ENCODE data around the gene NCOA1. TPM values are rescaled to one million over a fixed set of nuclear protein-coding genes. Genes with fewer than 3 reads are reported as not detected.

NCOA1 gene
- polyA plus RNA-seq, 1 donor, result 63.0 TPM

DNA sequence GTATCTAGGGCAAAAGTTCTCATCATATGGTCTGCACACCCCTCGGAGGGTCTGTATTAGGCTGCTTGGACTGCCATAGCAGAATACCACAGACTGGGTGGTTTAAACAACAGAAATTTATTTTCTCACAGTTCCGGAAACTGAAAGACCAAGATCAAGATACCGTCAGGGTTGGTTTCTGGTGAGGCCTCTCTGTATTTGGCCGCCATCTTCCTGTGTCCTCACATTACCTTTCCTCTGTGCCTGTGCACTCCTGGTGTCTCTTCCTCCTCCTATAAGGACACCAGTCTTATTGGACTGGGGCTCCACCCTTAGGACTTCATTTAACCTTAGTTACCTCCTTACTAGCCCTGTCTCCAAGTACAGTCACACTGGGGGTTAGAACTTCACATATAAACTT is 132.5 kb downstream of the NCOA1 start:
- DNase-seq, result no peak
- H3K4me3 ChIP-seq (ENCODE audit: low read length), result no peak overlapping the region
- no peaks in the 10 kb centered on the region for H3K9me3 ChIP-seq (ENCODE audit: control insufficient read depth, low read depth, low read length)
- H3K27me3 ChIP-seq (ENCODE audit: control insufficient read depth, insufficient read depth, low read length), result no peaks in the 10 kb centered on the region
- H3K27ac ChIP-seq (ENCODE audit: low read length), result no peak overlapping the region
- no peaks in the 10 kb centered on the region for H3K36me3 ChIP-seq (ENCODE audit: control insufficient read depth, insufficient read depth, low read length)
- no peaks in the 10 kb centered on the region for H3K4me1 ChIP-seq (ENCODE audit: control insufficient read depth, insufficient read depth, low read length)
- WGBS (ENCODE audit: insufficient coverage, low lambda C conversion rate), result no CpG with 5 or more reads among the region's 4 CpGs

DNA sequence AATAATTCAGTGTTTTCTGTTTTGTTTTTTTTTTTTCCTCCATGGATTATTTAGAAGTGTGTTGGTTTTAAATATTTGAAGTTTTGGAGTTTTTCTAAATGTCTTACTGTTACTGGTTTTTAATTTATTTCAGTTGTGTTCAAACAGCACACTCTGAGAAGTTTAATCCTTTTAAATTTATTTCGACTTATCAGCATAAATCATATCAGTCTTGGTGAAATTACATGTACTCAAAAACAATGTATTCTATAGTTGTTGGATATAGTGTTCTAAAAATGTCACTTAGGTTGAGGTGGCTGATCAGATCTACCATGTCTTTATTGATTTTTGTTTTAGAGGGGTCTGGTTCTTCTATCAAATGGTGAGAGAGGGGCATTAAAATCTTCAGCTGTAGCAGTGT is 134.7 kb downstream of the NCOA1 start:
- Histone ChIP-seq H3K27ac (ENCODE audit: low read length) (no peak overlapping the region), H3K9me3 (ENCODE audit: control insufficient read depth, low read depth, low read length) (no peaks in the 10 kb centered on the region), H3K36me3 (ENCODE audit: control insufficient read depth, insufficient read depth, low read length) (no peaks in the 10 kb centered on the region), H3K27me3 (ENCODE audit: control insufficient read depth, insufficient read depth, low read length) (no peaks in the 10 kb centered on the region), H3K4me1 (ENCODE audit: control insufficient read depth, insufficient read depth, low read length) (no peaks in the 10 kb centered on the region), H3K4me3 (ENCODE audit: low read length) (no peak overlapping the region)
- WGBS (ENCODE audit: insufficient coverage, low lambda C conversion rate), result no CpG with 5 or more reads among the region's 1 CpG
- no peak for DNase-seq

GRCh38 chr2:24626131-24626530 is 135.1 kb downstream of the NCOA1 start:
- 90% methylated on average over 2 of the region's 3 CpGs for WGBS (ENCODE audit: insufficient coverage, low lambda C conversion rate)
- DNase-seq, result no peak
- Histone ChIP-seq H3K4me1 (ENCODE audit: control insufficient read depth, insufficient read depth, low read length) (no peaks in the 10 kb centered on the region), H3K27me3 (ENCODE audit: control insufficient read depth, insufficient read depth, low read length) (no peaks in the 10 kb centered on the region), H3K9me3 (ENCODE audit: control insufficient read depth, low read depth, low read length) (no peaks in the 10 kb centered on the region), H3K27ac (ENCODE audit: low read length) (no peak overlapping the region), H3K36me3 (ENCODE audit: control insufficient read depth, insufficient read depth, low read length) (no peaks in the 10 kb centered on the region), H3K4me3 (ENCODE audit: low read length) (no peak overlapping the region)

DNA sequence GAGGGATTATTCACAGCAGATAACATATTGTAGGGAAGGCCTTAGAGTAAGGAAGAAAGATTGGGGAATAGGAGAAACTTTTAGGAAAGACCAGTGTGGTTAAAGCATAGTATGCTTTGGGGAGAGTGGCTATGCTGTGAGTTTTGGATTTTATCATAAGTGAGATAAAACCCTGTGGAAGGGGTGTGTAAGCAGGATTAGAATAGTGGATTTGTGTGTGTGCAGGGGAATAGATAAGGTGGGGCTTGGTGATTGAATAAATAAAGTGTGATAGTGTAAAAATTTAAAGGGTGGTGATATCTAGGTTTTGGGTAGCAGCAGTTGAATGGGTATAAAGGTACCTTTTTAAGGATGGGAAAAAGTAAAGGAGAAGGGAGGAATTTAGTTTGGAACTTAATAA is 137.7 kb downstream of the NCOA1 start:
- H3K4me3 ChIP-seq (ENCODE audit: low read length), result no peak overlapping the region
- no peaks in the 10 kb centered on the region for H3K36me3 ChIP-seq (ENCODE audit: control insufficient read depth, insufficient read depth, low read length)
- no peak overlapping the region for H3K27ac ChIP-seq (ENCODE audit: low read length)
- no peaks in the 10 kb centered on the region for H3K4me1 ChIP-seq (ENCODE audit: control insufficient read depth, insufficient read depth, low read length)
- H3K9me3 ChIP-seq (ENCODE audit: control insufficient read depth, low read depth, low read length), result no peaks in the 10 kb centered on the region
- no peaks in the 10 kb centered on the region for H3K27me3 ChIP-seq (ENCODE audit: control insufficient read depth, insufficient read depth, low read length)
- DNase-seq, result no peak

DNA sequence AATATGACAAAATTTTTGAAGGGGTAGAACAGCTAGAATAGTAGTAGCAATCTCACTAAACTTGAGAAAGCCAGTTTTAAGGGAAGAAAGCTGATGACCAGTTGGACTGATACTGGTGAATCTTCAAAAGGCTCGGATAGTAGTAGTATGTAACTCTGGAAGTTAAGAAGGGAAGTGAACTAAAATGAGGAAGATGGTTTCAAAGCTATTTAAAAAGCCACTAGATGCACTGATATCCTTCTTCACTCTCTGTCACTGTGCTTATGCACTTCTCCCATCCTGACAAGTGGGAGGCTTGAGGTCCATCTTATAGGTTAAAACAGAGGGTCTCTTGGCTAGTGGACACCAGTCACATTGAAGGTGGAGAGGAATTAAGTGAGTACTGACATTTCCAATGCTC is 141.1 kb downstream of the NCOA1 start:
- WGBS (ENCODE audit: insufficient coverage, low lambda C conversion rate), result 100% methylated on average over 1 of the region's 1 CpG
- no peak for DNase-seq
- Histone ChIP-seq H3K9me3 (ENCODE audit: control insufficient read depth, low read depth, low read length) (no peaks in the 10 kb centered on the region), H3K36me3 (ENCODE audit: control insufficient read depth, insufficient read depth, low read length) (no peaks in the 10 kb centered on the region), H3K27ac (ENCODE audit: low read length) (no peak overlapping the region), H3K27me3 (ENCODE audit: control insufficient read depth, insufficient read depth, low read length) (no peaks in the 10 kb centered on the region), H3K4me3 (ENCODE audit: low read length) (no peak overlapping the region), H3K4me1 (ENCODE audit: control insufficient read depth, insufficient read depth, low read length) (no peaks in the 10 kb centered on the region)

DNA sequence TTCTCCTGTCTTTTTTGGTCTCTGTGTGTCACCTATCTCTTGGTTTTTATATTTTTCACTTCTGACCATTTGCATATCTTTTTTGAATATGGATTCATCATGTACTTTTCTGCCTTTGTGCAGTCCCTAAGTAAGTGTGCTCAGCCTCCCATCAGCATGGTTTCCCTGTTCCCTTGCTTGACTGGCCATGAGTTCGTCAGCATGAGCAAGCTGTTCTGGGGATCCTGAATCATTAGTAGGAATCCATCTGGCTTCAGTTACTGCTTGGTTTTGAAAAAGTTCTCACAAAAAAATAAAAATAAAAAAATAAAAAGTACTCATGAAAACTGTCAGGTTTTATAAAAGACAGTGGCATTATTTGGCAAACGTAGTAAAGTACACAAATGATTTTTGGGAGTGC is 144.1 kb downstream of the NCOA1 start:
- no peaks in the 10 kb centered on the region for H3K27me3 ChIP-seq (ENCODE audit: control insufficient read depth, insufficient read depth, low read length)
- H3K4me3 ChIP-seq (ENCODE audit: low read length), result no peak overlapping the region
- WGBS (ENCODE audit: insufficient coverage, low lambda C conversion rate), result no CpG with 5 or more reads among the region's 2 CpGs
- no peaks in the 10 kb centered on the region for H3K36me3 ChIP-seq (ENCODE audit: control insufficient read depth, insufficient read depth, low read length)
- DNase-seq, result no peak
- no peak overlapping the region for H3K27ac ChIP-seq (ENCODE audit: low read length)
- H3K9me3 ChIP-seq (ENCODE audit: control insufficient read depth, low read depth, low read length), result peaks cover 4% of the 10 kb centered on the region
- no peaks in the 10 kb centered on the region for H3K4me1 ChIP-seq (ENCODE audit: control insufficient read depth, insufficient read depth, low read length)

DNA sequence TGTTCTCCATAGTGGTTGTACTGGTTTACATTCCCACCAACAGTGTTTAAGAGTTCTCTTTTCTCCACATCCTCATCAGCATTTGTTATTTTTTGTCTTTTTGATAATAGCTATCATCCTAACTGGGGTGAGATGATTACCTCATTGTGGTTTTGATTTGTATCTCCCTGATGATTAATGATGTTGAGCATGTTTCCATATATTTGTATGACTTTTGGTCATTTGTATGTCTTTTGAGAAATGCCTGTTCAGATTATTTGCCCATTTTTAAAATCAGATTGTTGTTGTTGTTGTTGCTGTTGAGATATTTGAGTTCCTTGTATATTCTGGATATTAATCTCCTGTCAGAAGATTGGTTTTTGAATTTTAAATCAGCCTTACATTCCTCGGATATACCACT is 147.5 kb downstream of the NCOA1 start:
- H3K9me3 ChIP-seq (ENCODE audit: control insufficient read depth, low read depth, low read length), result peaks cover 4% of the 10 kb centered on the region
- H3K4me3 ChIP-seq (ENCODE audit: low read length), result no peak overlapping the region
- H3K36me3 ChIP-seq (ENCODE audit: control insufficient read depth, insufficient read depth, low read length), result no peaks in the 10 kb centered on the region
- WGBS (ENCODE audit: insufficient coverage, low lambda C conversion rate), result 100% methylated on average over 1 of the region's 1 CpG
- DNase-seq, result no peak
- H3K4me1 ChIP-seq (ENCODE audit: control insufficient read depth, insufficient read depth, low read length), result no peaks in the 10 kb centered on the region
- no peak overlapping the region for H3K27ac ChIP-seq (ENCODE audit: low read length)
- H3K27me3 ChIP-seq (ENCODE audit: control insufficient read depth, insufficient read depth, low read length), result no peaks in the 10 kb centered on the region

DNA sequence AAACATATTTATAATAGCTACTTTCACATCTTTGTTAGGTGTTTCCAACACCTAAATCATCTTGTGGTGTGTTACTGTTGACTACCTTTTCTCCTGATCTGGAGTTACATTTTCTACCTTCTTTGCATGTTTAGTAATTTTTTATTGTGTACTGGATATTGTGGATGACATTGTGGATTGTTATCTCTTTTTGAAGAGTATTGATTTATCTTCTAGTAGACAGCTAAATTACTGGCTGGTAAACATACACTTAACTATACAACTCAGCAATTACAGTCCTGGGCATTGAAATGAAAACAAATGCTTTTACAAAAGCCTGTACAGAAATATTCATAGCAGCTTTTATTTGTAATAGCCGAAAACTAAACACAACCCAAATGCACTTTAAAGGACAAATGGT is 151.3 kb downstream of the NCOA1 start:
- H3K4me3 ChIP-seq (ENCODE audit: low read length), result no peak overlapping the region
- no CpG with 5 or more reads among the region's 1 CpG for WGBS (ENCODE audit: insufficient coverage, low lambda C conversion rate)
- H3K27me3 ChIP-seq (ENCODE audit: control insufficient read depth, insufficient read depth, low read length), result no peaks in the 10 kb centered on the region
- H3K36me3 ChIP-seq (ENCODE audit: control insufficient read depth, insufficient read depth, low read length), result peaks cover 6% of the 10 kb centered on the region
- H3K9me3 ChIP-seq (ENCODE audit: control insufficient read depth, low read depth, low read length), result peaks cover 4% of the 10 kb centered on the region
- DNase-seq, result no peak
- no peak overlapping the region for H3K27ac ChIP-seq (ENCODE audit: low read length)
- no peaks in the 10 kb centered on the region for H3K4me1 ChIP-seq (ENCODE audit: control insufficient read depth, insufficient read depth, low read length)

GRCh38 chr2:24643051-24643450 is 152.0 kb downstream of the NCOA1 start:
- WGBS (ENCODE audit: insufficient coverage, low lambda C conversion rate), result no CpG with 5 or more reads among the region's 1 CpG
- Histone ChIP-seq H3K4me1 (ENCODE audit: control insufficient read depth, insufficient read depth, low read length) (no peaks in the 10 kb centered on the region), H3K27me3 (ENCODE audit: control insufficient read depth, insufficient read depth, low read length) (no peaks in the 10 kb centered on the region), H3K27ac (ENCODE audit: low read length) (no peak overlapping the region), H3K36me3 (ENCODE audit: control insufficient read depth, insufficient read depth, low read length) (peaks cover 6% of the 10 kb centered on the region), H3K4me3 (ENCODE audit: low read length) (no peak overlapping the region), H3K9me3 (ENCODE audit: control insufficient read depth, low read depth, low read length) (no peaks in the 10 kb centered on the region)
- no peak for DNase-seq

DNA sequence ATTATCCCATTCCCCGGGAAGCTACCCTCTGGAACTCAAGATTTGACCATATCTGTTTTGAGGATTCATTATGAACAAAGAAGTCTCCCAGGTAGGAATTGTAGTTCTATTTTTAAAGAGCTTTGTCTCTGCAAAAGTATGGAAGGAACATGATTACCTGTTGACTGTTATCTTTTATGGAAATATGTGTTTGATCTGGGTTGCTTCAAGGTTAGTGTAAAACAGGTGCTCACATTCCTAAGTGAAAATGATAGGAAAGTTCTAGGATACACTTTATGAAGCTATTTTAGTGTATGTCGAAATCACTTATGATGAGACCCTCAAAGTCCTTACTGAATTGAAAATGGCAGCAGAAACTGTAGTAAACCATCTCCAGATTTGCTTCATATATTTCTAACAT is 153.0 kb downstream of the NCOA1 start:
- Histone ChIP-seq H3K4me3 (ENCODE audit: low read length) (no peak overlapping the region), H3K4me1 (ENCODE audit: control insufficient read depth, insufficient read depth, low read length) (no peaks in the 10 kb centered on the region), H3K27me3 (ENCODE audit: control insufficient read depth, insufficient read depth, low read length) (no peaks in the 10 kb centered on the region), H3K36me3 (ENCODE audit: control insufficient read depth, insufficient read depth, low read length) (peaks cover 6% of the 10 kb centered on the region), H3K27ac (ENCODE audit: low read length) (no peak overlapping the region), H3K9me3 (ENCODE audit: control insufficient read depth, low read depth, low read length) (no peaks in the 10 kb centered on the region)
- no peak for DNase-seq
- no CpG with 5 or more reads among the region's 2 CpGs for WGBS (ENCODE audit: insufficient coverage, low lambda C conversion rate)

DNA sequence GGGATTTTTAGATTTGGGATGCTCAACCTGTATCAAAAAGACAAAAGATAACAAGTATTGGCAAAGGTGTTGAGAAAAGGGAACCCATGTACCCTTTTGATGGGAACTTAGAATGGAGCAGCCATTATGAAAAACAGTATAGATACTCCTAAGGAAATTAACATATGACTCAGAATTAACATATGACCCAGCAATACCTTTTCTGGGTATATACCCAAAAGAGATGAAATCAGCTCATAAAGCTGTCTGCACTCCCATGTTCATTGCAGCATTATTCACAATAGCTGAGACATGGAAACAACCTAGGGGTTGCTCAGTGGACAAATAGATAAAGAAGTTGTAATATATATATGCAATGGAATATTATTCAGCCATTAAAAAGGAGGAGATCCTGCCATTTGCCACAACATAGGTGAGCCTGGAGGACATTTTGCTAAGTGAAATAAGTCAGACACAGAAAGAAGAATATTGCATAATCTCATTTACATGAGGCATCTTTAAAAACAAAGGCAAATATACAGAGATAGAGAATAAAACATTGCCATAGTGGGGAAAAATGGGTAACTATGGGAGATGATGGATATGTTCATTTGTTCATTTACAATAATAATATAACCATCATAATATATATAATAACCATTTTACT is 160.1 kb downstream of the NCOA1 start:
- Histone ChIP-seq H3K36me3 (ENCODE audit: control insufficient read depth, insufficient read depth, low read length) (peaks cover 4% of the 10 kb centered on the region), H3K4me3 (ENCODE audit: low read length) (no peak overlapping the region), H3K27me3 (ENCODE audit: control insufficient read depth, insufficient read depth, low read length) (no peaks in the 10 kb centered on the region), H3K9me3 (ENCODE audit: control insufficient read depth, low read depth, low read length) (no peaks in the 10 kb centered on the region), H3K27ac (ENCODE audit: low read length) (no peak overlapping the region), H3K4me1 (ENCODE audit: control insufficient read depth, insufficient read depth, low read length) (no peaks in the 10 kb centered on the region)
- no peak for DNase-seq
